Stimulated activated CD8-positive, alpha-beta memory T cell treated with anti-CD3 and anti-CD28 coated beads, Interleukin-4, amount 100 ng/mL, for 4 hours (primary cell): Measurements from ENCODE around the gene HDAC8.
"Not testable (repeated sequence)": the region's sequence is repeated elsewhere in the genome, so short reads cannot be mapped to it uniquely, and the experiment has no call there.

Experiments
- DNase-seq, 2 donors: peaks; one replicate each; pipeline ENCODE4 v3.0.0-alpha.2; 2020; ENCODE audit warnings: low read depth in 2 of 2, low spot score in 1 of 2

HDAC8 gene

GRCh38 chrX:72536542-72536941 is 36.1 kb downstream of the HDAC8 start:
- DNase-seq = no peak

GRCh38 chrX:72532366-72532765 is 40.3 kb downstream of the HDAC8 start:
- DNase-seq = no peak

- no peak for DNase-seq
These were observed 45.8 kb downstream of the HDAC8 start for GRCh38 chrX:72526534-72527508.

- no peak for DNase-seq
These were observed 73.9 kb downstream of the HDAC8 start for GRCh38 chrX:72498782-72499181.

GRCh38 chrX:72495046-72495445 is 77.6 kb downstream of the HDAC8 start:
- no peak for DNase-seq

GRCh38 chrX:72492499-72492898 is 80.1 kb downstream of the HDAC8 start:
- DNase-seq = no peak

- not testable (repeated sequence) for DNase-seq
These were observed 82.4 kb downstream of the HDAC8 start for GRCh38 chrX:72490221-72490620.

- DNase-seq = no peak
These were observed 85.0 kb downstream of the HDAC8 start for GRCh38 chrX:72487661-72488060.

- no peak for DNase-seq
These were observed 93.0 kb downstream of the HDAC8 start for GRCh38 chrX:72479324-72480274.

- no peak for DNase-seq
These were observed 93.8 kb downstream of the HDAC8 start for GRCh38 chrX:72478853-72479252.

GRCh38 chrX:72478351-72478750 is 94.3 kb downstream of the HDAC8 start:
- DNase-seq = no peak

- no peak for DNase-seq
These were observed 94.9 kb downstream of the HDAC8 start for GRCh38 chrX:72477781-72478181.

GRCh38 chrX:72477376-72477775 is 95.3 kb downstream of the HDAC8 start:
- DNase-seq = no peak

- DNase-seq = no peak
These were observed 96.5 kb downstream of the HDAC8 start for GRCh38 chrX:72475952-72476668.

GRCh38 chrX:72475338-72475737 is 97.3 kb downstream of the HDAC8 start:
- no peak for DNase-seq

GRCh38 chrX:72470532-72471223 is 102.0 kb downstream of the HDAC8 start:
- no peak for DNase-seq

GRCh38 chrX:72470117-72470516 is 102.5 kb downstream of the HDAC8 start:
- DNase-seq = no peak

GRCh38 chrX:72468607-72469006 is 104.0 kb downstream of the HDAC8 start:
- no peak for DNase-seq

GRCh38 chrX:72467135-72467534 is 105.5 kb downstream of the HDAC8 start:
- DNase-seq = no peak

GRCh38 chrX:72466493-72466892 is 106.2 kb downstream of the HDAC8 start:
- no peak for DNase-seq
